PFSK-1 (cell line): ENCODE results near the gene CD8A.

Experiments
- FOXP2 ChIP-seq: optimal IDR thresholded peaks from 2 replicates; pipeline ENCODE3; 2011; ENCODE audit warnings: borderline replicate concordance, control low read depth, inconsistent platforms; ENCODE audit not compliant: insufficient read depth; ENCODE audit errors: extremely low read length, extremely low read depth
- POLR2AphosphoS5 ChIP-seq: IDR thresholded peaks from 2 replicates; pipeline ENCODE4 v1.6.1; 2012; ENCODE audit warnings: low read depth, mild to moderate bottlenecking, control low read depth, low read length, moderate library complexity
- REST ChIP-seq, 2 experiments: IDR thresholded peaks; 2 replicates each; pipeline versions ENCODE4 v1.6.1 to v1.8.0; 2011 to 2012; ENCODE audit warnings: low read depth in 2 of 2, low read length in 2 of 2, control low read depth in 1 of 2, inconsistent platforms in 1 of 2, mild to moderate bottlenecking in 1 of 2, moderate library complexity in 1 of 2; ENCODE audit not compliant: insufficient read depth in 1 of 2
- SIN3A ChIP-seq: IDR thresholded peaks from 2 replicates; pipeline ENCODE4 v1.6.1; 2012; ENCODE audit warnings: mild to moderate bottlenecking, low read length, moderate library complexity, borderline replicate concordance; ENCODE audit not compliant: insufficient read depth
- TAF1 ChIP-seq: IDR thresholded peaks from 2 replicates; pipeline ENCODE4 v1.6.1; 2012; ENCODE audit warnings: low read length, control low read depth, borderline replicate concordance; ENCODE audit not compliant: insufficient read depth

CD8A gene

GRCh38 chr2:86760371-86760770, 30.3 kb downstream of the CD8A start:
- TF ChIP-seq SIN3A: no peak
- TF ChIP-seq POLR2AphosphoS5: no peak
- TF ChIP-seq TAF1: no peak
- TF ChIP-seq FOXP2: no peak
- no peak for TF ChIP-seq REST (IDR thresholded peaks at IDR 0.05; ENCODE audit: insufficient read depth in 1 of 2, low read depth in 2 of 2, low read length in 2 of 2)

GRCh38 chr2:86758405-86758804, 32.3 kb downstream of the CD8A start:
- TF ChIP-seq REST (IDR thresholded peaks at IDR 0.05; ENCODE audit: insufficient read depth in 1 of 2, low read depth in 2 of 2, low read length in 2 of 2) (no peak), FOXP2 (no peak), SIN3A (no peak), POLR2AphosphoS5 (no peak), TAF1 (no peak)

- TF ChIP-seq FOXP2 (no peak), POLR2AphosphoS5 (no peak), TAF1 (no peak), REST (IDR thresholded peaks at IDR 0.05; ENCODE audit: insufficient read depth in 1 of 2, low read depth in 2 of 2, low read length in 2 of 2) (no peak), SIN3A (no peak)
These were observed 37.1 kb downstream of the CD8A start for GRCh38 chr2:86753606-86754005.

GRCh38 chr2:86752934-86753333, 37.8 kb downstream of the CD8A start:
- TF ChIP-seq REST (IDR thresholded peaks at IDR 0.05; ENCODE audit: insufficient read depth in 1 of 2, low read depth in 2 of 2, low read length in 2 of 2): no peak
- no peak for TF ChIP-seq TAF1
- no peak for TF ChIP-seq POLR2AphosphoS5
- TF ChIP-seq FOXP2: no peak
- no peak for TF ChIP-seq SIN3A

GRCh38 chr2:86751778-86752177, 38.9 kb downstream of the CD8A start:
- TF ChIP-seq TAF1 (no peak), REST (IDR thresholded peaks at IDR 0.05; ENCODE audit: insufficient read depth in 1 of 2, low read depth in 2 of 2, low read length in 2 of 2) (no peak), SIN3A (no peak), POLR2AphosphoS5 (no peak), FOXP2 (no peak)
